Mucosa of descending colon (tissue), 3 donors: ENCODE data around the gene SNAP47. TPM values are rescaled to one million over a fixed set of nuclear protein-coding genes. Genes with fewer than 3 reads are reported as not detected.

Source experiments
- ATAC-seq: fragments of 200-7000 bp; cut with Tn5 transposase; one replicate; pipeline ENCODE4 v1.9.1; 2020; ENCODE audit warnings: mild to moderate bottlenecking, moderate library complexity
- DNase-seq, 3 donors: peaks; one replicate each; pipeline ENCODE4 v3.0.0-alpha.2; 2020
- H3K36me3 ChIP-seq: fragments of 200-600 bp; one replicate; pipeline ENCODE4 v1.8.0; 2021; ENCODE audit warnings: low read depth, mild to moderate bottlenecking
- H3K4me1 ChIP-seq: fragments of 200-600 bp; one replicate; pipeline ENCODE4 v1.8.0; 2021; ENCODE audit warnings: low read depth, mild to moderate bottlenecking
- H3K4me3 ChIP-seq: fragments of 200-600 bp; one replicate; pipeline ENCODE4 v1.8.0; 2021; ENCODE audit warnings: mild to moderate bottlenecking
- H3K9me3 ChIP-seq: fragments of 200-600 bp; one replicate; pipeline ENCODE4 v1.8.0; 2021; ENCODE audit warnings: mild to moderate bottlenecking
- intact Hi-C, 2 donors: fragments of 100-400 bp; cut with DNase I in 1 of 2; cut with micrococcal nuclease in 1 of 2; formaldehyde crosslinking; loops; one replicate each; pipeline versions ENCODE4 v1.11.0 to v1.11.1; 2022; cut with DNase I, micrococcal nuclease
- total RNA-seq, 3 donors: library from RNA; stranded (reverse); fragmentation: NEBNext Ultra II Directional in 2 of 3; extraction: Animal tissue kit (Norgen Biotek cat#: 25700) in 2 of 3; gene quantifications; one replicate each; pipeline versions ENCODE4 v1.2.1 to v1.2.4, GENCODE V29; 2021 to 2023
- TF ChIP-seq, protein P1 (sequence below): fragments of 200-600 bp; IDR thresholded peaks from one replicate; pipeline ENCODE4 v1.8.0; 2022; ENCODE audit warnings: antibody characterized with exemption, mild to moderate bottlenecking
- donor health status: DM: no; HTN: no; CAD: no; lungs with moderate emphysema.
- donor health status: DM: no; HTN: no; CAD: no.
- donor health status: DM: no; HTN: yes; CAD: no.

SNAP47 gene
- total RNA-seq, 3 donors from 2014 or later: 16.4 to 31.9 (median 27.6) TPM

DNA sequence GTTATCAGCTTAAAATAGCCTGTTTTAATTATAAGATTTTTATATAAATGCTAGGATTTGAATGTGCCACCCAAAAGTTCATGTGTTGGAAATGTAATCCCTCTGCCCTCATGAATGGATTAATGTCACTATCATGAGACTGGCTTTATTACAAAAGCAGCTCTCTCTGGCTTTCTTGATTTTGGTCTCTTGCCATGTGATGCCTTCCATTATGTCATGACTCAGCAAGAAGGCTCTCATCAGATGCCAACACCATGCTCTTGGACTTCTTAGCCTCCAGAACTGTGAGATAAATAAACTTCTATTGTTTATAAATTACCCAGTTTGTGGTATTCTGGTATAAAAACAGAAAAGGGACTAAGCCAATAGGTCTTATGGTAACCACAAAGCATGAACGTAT lies 73.3 kb downstream of the SNAP47 start:
- Histone ChIP-seq H3K4me1 (no peaks in the 10 kb centered on the region), H3K4me3 (no peak overlapping the region), H3K9me3 (peaks cover 3% of the 10 kb centered on the region), H3K36me3 (no peaks in the 10 kb centered on the region)
- TF ChIP-seq, protein P1, sequence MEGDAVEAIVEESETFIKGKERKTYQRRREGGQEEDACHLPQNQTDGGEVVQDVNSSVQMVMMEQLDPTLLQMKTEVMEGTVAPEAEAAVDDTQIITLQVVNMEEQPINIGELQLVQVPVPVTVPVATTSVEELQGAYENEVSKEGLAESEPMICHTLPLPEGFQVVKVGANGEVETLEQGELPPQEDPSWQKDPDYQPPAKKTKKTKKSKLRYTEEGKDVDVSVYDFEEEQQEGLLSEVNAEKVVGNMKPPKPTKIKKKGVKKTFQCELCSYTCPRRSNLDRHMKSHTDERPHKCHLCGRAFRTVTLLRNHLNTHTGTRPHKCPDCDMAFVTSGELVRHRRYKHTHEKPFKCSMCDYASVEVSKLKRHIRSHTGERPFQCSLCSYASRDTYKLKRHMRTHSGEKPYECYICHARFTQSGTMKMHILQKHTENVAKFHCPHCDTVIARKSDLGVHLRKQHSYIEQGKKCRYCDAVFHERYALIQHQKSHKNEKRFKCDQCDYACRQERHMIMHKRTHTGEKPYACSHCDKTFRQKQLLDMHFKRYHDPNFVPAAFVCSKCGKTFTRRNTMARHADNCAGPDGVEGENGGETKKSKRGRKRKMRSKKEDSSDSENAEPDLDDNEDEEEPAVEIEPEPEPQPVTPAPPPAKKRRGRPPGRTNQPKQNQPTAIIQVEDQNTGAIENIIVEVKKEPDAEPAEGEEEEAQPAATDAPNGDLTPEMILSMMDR: no peak
- DNase-seq (no peak), ATAC-seq (no peak)
- intact Hi-C loops: no loop called here

DNA sequence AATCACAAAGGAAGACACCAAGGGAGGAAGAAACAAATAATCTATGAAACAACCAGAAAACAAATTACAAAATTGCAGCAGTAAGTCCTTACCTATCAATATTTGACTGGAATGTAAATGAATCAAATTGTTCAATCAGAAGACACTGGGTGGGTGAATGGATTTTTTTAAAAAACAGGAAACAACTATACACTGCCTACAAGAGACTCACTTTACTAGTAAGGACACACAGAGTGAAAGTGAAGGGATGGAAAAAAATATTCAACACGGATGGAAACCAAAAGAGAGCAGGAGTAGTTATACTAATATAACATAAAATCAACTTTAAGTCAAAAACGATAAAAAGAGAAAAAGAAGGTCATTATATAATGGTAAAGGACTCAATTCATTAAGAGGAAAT lies 73.8 kb downstream of the SNAP47 start:
- no peaks in the 10 kb centered on the region for H3K36me3 ChIP-seq
- intact Hi-C loops: no loop called here
- H3K4me3 ChIP-seq: no peak overlapping the region
- ATAC-seq (no peak), DNase-seq (no peak)
- no peaks in the 10 kb centered on the region for H3K4me1 ChIP-seq
- peaks cover 7% of the 10 kb centered on the region for H3K9me3 ChIP-seq
- TF ChIP-seq, protein P1: no peak

GRCh38 chr1:227813962-227814361 lies 78.7 kb downstream of the SNAP47 start:
- TF ChIP-seq, protein P1: no peak
- no peak for ATAC-seq
- intact Hi-C loops: no loop called here

GRCh38 chr1:227815468-227816409 lies 80.5 kb downstream of the SNAP47 start, which contains the start of gene PRSS38:
PRSS38 (plus strand) TSS chr1:227815675; CDS start chr1:227815717, 42 bp downstream.
- TF ChIP-seq, protein P1: no peak
- no peaks in the 10 kb centered on the region for H3K4me1 ChIP-seq
- peaks cover 17% of the 10 kb centered on the region for H3K9me3 ChIP-seq
- H3K4me3 ChIP-seq: no peak within 1 kb of the TSS
- intact Hi-C loops: no loop called here
- no peaks in the 10 kb centered on the region for H3K36me3 ChIP-seq
- DNase-seq: no peak
- ATAC-seq: no peak

More at GRCh38 chr1:227813962-227814361, 78.7 kb downstream of the SNAP47 start:
- Histone ChIP-seq H3K4me1 (no peaks in the 10 kb centered on the region), H3K36me3 (no peaks in the 10 kb centered on the region), H3K4me3 (no peak overlapping the region), H3K9me3 (peaks cover 17% of the 10 kb centered on the region)
- DNase-seq: no peak

GRCh38 chr1:227816750-227817446 lies 81.7 kb downstream of the SNAP47 start:
- Histone ChIP-seq H3K4me3 (no peak overlapping the region), H3K36me3 (no peaks in the 10 kb centered on the region), H3K4me1 (no peaks in the 10 kb centered on the region), H3K9me3 (peaks cover 17% of the 10 kb centered on the region)
- intact Hi-C loops: no loop called here
- TF ChIP-seq, protein P1: no peak
- DNase-seq: no peak
- no peak for ATAC-seq
